Measurements from ENCODE around the gene HOXD8.

Gene HOXD8

GRCh38 chr2:176102309-176102866, 27.1 kb upstream of the HOXD8 start:
- no peak for FAIRE-seq
- DNase-seq (ENCODE audit: low spot score), result no peak

- DNase-seq (ENCODE audit: low spot score) (no peak), FAIRE-seq (no peak)
These were observed 26.3 kb upstream of the HOXD8 start for GRCh38 chr2:176103194-176103593.

- DNase-seq (ENCODE audit: low spot score) (peak; percentile 35), FAIRE-seq (no peak)
These were observed 25.7 kb upstream of the HOXD8 start for GRCh38 chr2:176103742-176104315.

GRCh38 chr2:176104316-176105077, 25.0 kb upstream of the HOXD8 start:
- FAIRE-seq (no peak), DNase-seq (ENCODE audit: low spot score) (peak; percentile 72)

- no peak for FAIRE-seq
- DNase-seq (ENCODE audit: low spot score), result no peak
These were observed 24.3 kb upstream of the HOXD8 start for GRCh38 chr2:176105078-176105729.

GRCh38 chr2:176105730-176106580, 23.6 kb upstream of the HOXD8 start:
- FAIRE-seq, result no peak
- no peak for DNase-seq (ENCODE audit: low spot score)

GRCh38 chr2:176106581-176107539, 22.6 kb upstream of the HOXD8 start, which contains the start of gene HOXD11:
Gene HOXD11, plus strand, starts transcription at chr2:176107280. Its CDS starts 76 bp downstream, at chr2:176107356.
- FAIRE-seq (no peak), DNase-seq (ENCODE audit: low spot score) (no peak)

GRCh38 chr2:176107731-176108181, 21.7 kb upstream of the HOXD8 start:
- DNase-seq (ENCODE audit: low spot score), result no peak
- FAIRE-seq, result no peak

GRCh38 chr2:176109192-176109901, 20.2 kb upstream of the HOXD8 start:
- no peak for FAIRE-seq
- no peak for DNase-seq (ENCODE audit: low spot score)

- no peak for DNase-seq (ENCODE audit: low spot score)
- FAIRE-seq, result no peak
These were observed 19.6 kb upstream of the HOXD8 start for GRCh38 chr2:176109946-176110345.

- no peak for DNase-seq (ENCODE audit: low spot score)
- FAIRE-seq, result no peak
These were observed 18.8 kb upstream of the HOXD8 start for GRCh38 chr2:176110415-176111308.

GRCh38 chr2:176111309-176111663, 18.2 kb upstream of the HOXD8 start:
- DNase-seq (ENCODE audit: low spot score), result peak; percentile 69

GRCh38 chr2:176111846-176112374, 17.6 kb upstream of the HOXD8 start:
- FAIRE-seq (no peak), DNase-seq (ENCODE audit: low spot score) (no peak)

More at GRCh38 chr2:176111309-176111663, 18.2 kb upstream of the HOXD8 start:
- no peak for FAIRE-seq

GRCh38 chr2:176112375-176113302, 16.9 kb upstream of the HOXD8 start:
- no peak for DNase-seq (ENCODE audit: low spot score)
- no peak for FAIRE-seq

- no peak for DNase-seq (ENCODE audit: low spot score)
- FAIRE-seq, result no peak
These were observed 15.2 kb upstream of the HOXD8 start for GRCh38 chr2:176114120-176114929.

All from urothelium cell line (cell line).